Measurements from ENCODE around the gene CCDC169. TPM values are rescaled to one million over a fixed set of nuclear protein-coding genes. Genes with fewer than 3 reads are reported as not detected.
"Not testable (repeated sequence)": the region's sequence is repeated elsewhere in the genome, so short reads cannot be mapped to it uniquely, and the experiment has no call there.

The CCDC169 gene
- total RNA-seq, 1 donor from 2014 or later = 7.0 TPM

GRCh38 chr13:36328821-36329220, 31.2 kb upstream of the CCDC169 start:
- DNase-seq = no peak
- no peak for TF ChIP-seq CTCF (IDR thresholded peaks at IDR 0.05; ENCODE audit: partially characterized antibody, unreplicated experiment)
- Mint-ChIP-seq H3K4me3 (ENCODE audit: unreplicated experiment) (no peak overlapping the region), H3K36me3 (ENCODE audit: unreplicated experiment) (no peaks in the 10 kb centered on the region), H3K4me1 (ENCODE audit: low read depth, unreplicated experiment) (no peaks in the 10 kb centered on the region), H3K27me3 (ENCODE audit: unreplicated experiment) (no peaks in the 10 kb centered on the region), H3K9me3 (ENCODE audit: unreplicated experiment) (no peaks in the 10 kb centered on the region), H3K27ac (ENCODE audit: unreplicated experiment) (no peak overlapping the region)

- no peaks in the 10 kb centered on the region for H3K4me1 Mint-ChIP-seq (ENCODE audit: low read depth, unreplicated experiment)
- no peak overlapping the region for H3K27ac Mint-ChIP-seq (ENCODE audit: unreplicated experiment)
- no peak overlapping the region for H3K4me3 Mint-ChIP-seq (ENCODE audit: unreplicated experiment)
- TF ChIP-seq CTCF (IDR thresholded peaks at IDR 0.05; ENCODE audit: partially characterized antibody, unreplicated experiment) = no peak
- H3K36me3 Mint-ChIP-seq (ENCODE audit: unreplicated experiment) = no peaks in the 10 kb centered on the region
- H3K27me3 Mint-ChIP-seq (ENCODE audit: unreplicated experiment) = no peaks in the 10 kb centered on the region
- DNase-seq = no peak
- no peaks in the 10 kb centered on the region for H3K9me3 Mint-ChIP-seq (ENCODE audit: unreplicated experiment)
These were observed 28.3 kb upstream of the CCDC169 start for GRCh38 chr13:36325912-36326311.

GRCh38 chr13:36324881-36325280, 27.3 kb upstream of the CCDC169 start:
- not testable (repeated sequence) for H3K9me3 Mint-ChIP-seq (ENCODE audit: unreplicated experiment); H3K4me3 Mint-ChIP-seq (ENCODE audit: unreplicated experiment); DNase-seq; H3K4me1 Mint-ChIP-seq (ENCODE audit: low read depth, unreplicated experiment); H3K36me3 Mint-ChIP-seq (ENCODE audit: unreplicated experiment); H3K27me3 Mint-ChIP-seq (ENCODE audit: unreplicated experiment); H3K27ac Mint-ChIP-seq (ENCODE audit: unreplicated experiment)

- H3K27me3 Mint-ChIP-seq (ENCODE audit: unreplicated experiment) = no peaks in the 10 kb centered on the region
- TF ChIP-seq CTCF (IDR thresholded peaks at IDR 0.05; ENCODE audit: partially characterized antibody, unreplicated experiment) = no peak
- no peak overlapping the region for H3K27ac Mint-ChIP-seq (ENCODE audit: unreplicated experiment)
- H3K36me3 Mint-ChIP-seq (ENCODE audit: unreplicated experiment) = peaks cover 8% of the 10 kb centered on the region
- H3K4me1 Mint-ChIP-seq (ENCODE audit: low read depth, unreplicated experiment) = no peaks in the 10 kb centered on the region
- H3K9me3 Mint-ChIP-seq (ENCODE audit: unreplicated experiment) = no peaks in the 10 kb centered on the region
- no peak overlapping the region for H3K4me3 Mint-ChIP-seq (ENCODE audit: unreplicated experiment)
- DNase-seq = no peak
These were observed 26.4 kb upstream of the CCDC169 start for GRCh38 chr13:36323951-36324566.

- no peak overlapping the region for H3K4me3 Mint-ChIP-seq (ENCODE audit: unreplicated experiment)
- no peak overlapping the region for H3K27ac Mint-ChIP-seq (ENCODE audit: unreplicated experiment)
- H3K9me3 Mint-ChIP-seq (ENCODE audit: unreplicated experiment) = no peaks in the 10 kb centered on the region
- no peaks in the 10 kb centered on the region for H3K27me3 Mint-ChIP-seq (ENCODE audit: unreplicated experiment)
- H3K4me1 Mint-ChIP-seq (ENCODE audit: low read depth, unreplicated experiment) = no peaks in the 10 kb centered on the region
- no peak for TF ChIP-seq CTCF (IDR thresholded peaks at IDR 0.05; ENCODE audit: partially characterized antibody, unreplicated experiment)
- peaks cover 8% of the 10 kb centered on the region for H3K36me3 Mint-ChIP-seq (ENCODE audit: unreplicated experiment)
- no peak for DNase-seq
These were observed 25.8 kb upstream of the CCDC169 start for GRCh38 chr13:36323408-36323807.

- not testable (repeated sequence) for H3K9me3 Mint-ChIP-seq (ENCODE audit: unreplicated experiment); H3K27me3 Mint-ChIP-seq (ENCODE audit: unreplicated experiment); H3K27ac Mint-ChIP-seq (ENCODE audit: unreplicated experiment); DNase-seq; H3K4me3 Mint-ChIP-seq (ENCODE audit: unreplicated experiment); H3K4me1 Mint-ChIP-seq (ENCODE audit: low read depth, unreplicated experiment)
- peaks cover 30% of the 10 kb centered on the region for H3K36me3 Mint-ChIP-seq (ENCODE audit: unreplicated experiment)
These were observed 22.2 kb upstream of the CCDC169 start for GRCh38 chr13:36319793-36320192.
